SK-N-SH (cell line): ENCODE data around the gene PLA2G2C. TPM values are rescaled to one million over a fixed set of nuclear protein-coding genes. Genes with fewer than 3 reads are reported as not detected.

ENCODE experiments used
- CTCF ChIA-PET: fragments of 300-600, 350-600 bp; formaldehyde crosslinking; extraction: SDS; loops from one replicate; lab custom pipeline; 2021; lab: Yijun Ruan, JAX
- POLR2A ChIA-PET: fragments of 350-600 bp; sonication (Branson Sonifier 250); formaldehyde crosslinking; extraction: SDS; loops from one replicate; lab custom pipeline; 2020; ENCODE audit warnings: antibody characterized with exemption, inconsistent platforms; lab: Yijun Ruan, JAX
- DNase-seq: peaks from one replicate; pipeline ENCODE4 v3.0.0; 2012
- H2AFZ ChIP-seq: fragments of 200-600 bp; sonication (generic); 2 replicates; pipeline ENCODE4 v1.8.1; 2016; ENCODE audit warnings: antibody characterized with exemption, mild to moderate bottlenecking, low read depth
- H3F3A ChIP-seq: fragments of 200-600 bp; sonication (generic); replicated peaks from 2 replicates; pipeline ENCODE3; 2016; ENCODE audit warnings: antibody characterized with exemption, mild to moderate bottlenecking; ENCODE audit not compliant: insufficient read depth
- H3K27ac ChIP-seq, 2 experiments: fragments of 200-500 bp in 1 of 2; fragments of 200-600 bp in 1 of 2; sonication (Bioruptor generic) in 1 of 2; sonication (generic), shearing (Covaris generic) in 1 of 2; 2 replicates each; pipeline versions ENCODE4 v1.5.1 to v1.6.1; 2014 to 2016; ENCODE audit warnings: low read depth in 2 of 2, inconsistent platforms in 1 of 2, low read length in 1 of 2, mild to moderate bottlenecking in 1 of 2, mixed read lengths in 1 of 2
- H3K27me3 ChIP-seq: fragments of 200-600 bp; sonication (generic), shearing (Covaris generic); 2 replicates; pipeline ENCODE4 v1.6.1; 2016; ENCODE audit warnings: mixed run types; ENCODE audit not compliant: insufficient read depth
- H3K36me3 ChIP-seq, 2 experiments: fragments of 200-500 bp in 1 of 2; fragments of 200-600 bp in 1 of 2; sonication (Bioruptor generic) in 1 of 2; sonication (generic) in 1 of 2; replicated peaks in 1 of 2; 2 replicates each; pipeline versions ENCODE3 to v1.5.1; 2014 to 2016; ENCODE audit warnings: low read length in 1 of 2, mild to moderate bottlenecking in 1 of 2; ENCODE audit not compliant: insufficient read depth in 2 of 2, control insufficient read depth in 1 of 2
- H3K4me1 ChIP-seq, 2 experiments: fragments of 200-500 bp in 1 of 2; fragments of 200-600 bp in 1 of 2; sonication (Bioruptor generic) in 1 of 2; sonication (generic), shearing (Covaris generic) in 1 of 2; 2 replicates each; pipeline versions ENCODE4 v1.5.1 to v1.6.1; 2014 to 2016; ENCODE audit warnings: low read depth in 1 of 2, low read length in 1 of 2, mixed run types in 1 of 2; ENCODE audit not compliant: insufficient read depth in 2 of 2, control insufficient read depth in 1 of 2
- H3K4me2 ChIP-seq: fragments of 200-600 bp; sonication (generic), shearing (Covaris generic); 2 replicates; pipeline ENCODE4 v1.6.1; 2017; ENCODE audit warnings: mixed run types
- H3K4me3 ChIP-seq, 2 experiments: fragments of 200-500 bp in 1 of 2; fragments of 200-600 bp in 1 of 2; sonication (Bioruptor generic) in 1 of 2; sonication (generic), shearing (Covaris generic) in 1 of 2; 2 replicates each; pipeline versions ENCODE4 v1.5.1 to v1.8.1; 2014 to 2016; ENCODE audit warnings: low read depth in 2 of 2, inconsistent platforms in 1 of 2, low read length in 1 of 2, mild to moderate bottlenecking in 1 of 2, mixed read lengths in 1 of 2, moderate library complexity in 1 of 2
- H3K79me2 ChIP-seq: fragments of 200-600 bp; sonication (generic); 2 replicates; pipeline ENCODE4 v1.8.1; 2017; ENCODE audit warnings: mild to moderate bottlenecking; ENCODE audit not compliant: insufficient read depth
- H3K9ac ChIP-seq: fragments of 200-600 bp; sonication (generic); 2 replicates; pipeline ENCODE4 v1.6.1; 2017; ENCODE audit warnings: mixed run types
- H3K9me2 ChIP-seq: fragments of 200-600 bp; sonication (generic); 2 replicates; pipeline ENCODE4 v1.6.1; 2017; ENCODE audit warnings: mixed run types
- H3K9me3 ChIP-seq: fragments of 200-600 bp; sonication (generic); 2 replicates; pipeline ENCODE4 v1.6.1; 2017; ENCODE audit warnings: mixed run types, mild to moderate bottlenecking, moderate library complexity
- H4K20me1 ChIP-seq: fragments of 200-600 bp; sonication (generic); 2 replicates; pipeline ENCODE4 v1.6.1; 2017; ENCODE audit warnings: mild to moderate bottlenecking, mixed run types; ENCODE audit not compliant: insufficient read depth
- CHD2 ChIP-seq: fragments of 150-350 bp; IDR thresholded peaks from 2 replicates; pipeline ENCODE4 v1.6.1; 2018; ENCODE audit warnings: low read length; ENCODE audit not compliant: partially characterized antibody
- EP300 ChIP-seq, 2 experiments: IDR thresholded peaks; 2 replicates each; pipeline versions ENCODE4 v1.4.0 to v1.6.1; 2012; ENCODE audit warnings: borderline replicate concordance in 1 of 2, low read depth in 1 of 2, low read length in 1 of 2
- FOSL2 ChIP-seq: IDR thresholded peaks from 2 replicates; pipeline ENCODE4 v1.4.0; 2012; ENCODE audit warnings: low read depth, mild to moderate bottlenecking, moderate library complexity, borderline replicate concordance
- FOXJ3 ChIP-seq: sonication (generic); formaldehyde crosslinking; IDR thresholded peaks from 2 replicates; pipeline ENCODE4 v1.5.1; 2020; ENCODE audit warnings: mild to moderate bottlenecking, missing genetic modification reagents
- GABPA ChIP-seq: IDR thresholded peaks from 2 replicates; pipeline ENCODE4 v1.4.0; 2012; ENCODE audit warnings: low read depth, mild to moderate bottlenecking
- JUND ChIP-seq: IDR thresholded peaks from 2 replicates; pipeline ENCODE4 v1.4.0; 2012
- MEF2A ChIP-seq: IDR thresholded peaks from 2 replicates; pipeline ENCODE4 v1.4.0; 2012; ENCODE audit warnings: low read depth, borderline replicate concordance
- NRF1 ChIP-seq: IDR thresholded peaks from 2 replicates; pipeline ENCODE4 v1.6.1; 2012; ENCODE audit warnings: low read depth, mild to moderate bottlenecking, low read length
- POLR2AphosphoS5 ChIP-seq: IDR thresholded peaks from 2 replicates; pipeline ENCODE4 v1.6.1; 2012; ENCODE audit warnings: low read depth, low read length
- RCOR1 ChIP-seq: fragments of 150-350 bp; IDR thresholded peaks from 2 replicates; pipeline ENCODE4 v1.6.1; 2017; ENCODE audit warnings: antibody characterized with exemption, low read length
- RFX5 ChIP-seq: IDR thresholded peaks from 2 replicates; pipeline ENCODE4 v1.6.1; 2012; ENCODE audit warnings: mild to moderate bottlenecking, improper control_type of control experiment, low read length
- RXRA ChIP-seq: IDR thresholded peaks from 2 replicates; pipeline ENCODE4 v1.4.0; 2012; ENCODE audit warnings: low read depth, mild to moderate bottlenecking, borderline replicate concordance
- SIN3A ChIP-seq: IDR thresholded peaks from 2 replicates; pipeline ENCODE4 v1.6.1; 2012; ENCODE audit warnings: low read depth, mild to moderate bottlenecking, low read length, moderate library complexity, borderline replicate concordance
- TCF12 ChIP-seq: IDR thresholded peaks from 2 replicates; pipeline ENCODE4 v1.4.0; 2012
- TEAD4 ChIP-seq: IDR thresholded peaks from 2 replicates; pipeline ENCODE4 v1.4.0; 2012; ENCODE audit warnings: mild to moderate bottlenecking, borderline replicate concordance; ENCODE audit not compliant: insufficient read depth
- YY1 ChIP-seq: IDR thresholded peaks from 2 replicates; pipeline ENCODE4 v1.4.0; 2012; ENCODE audit warnings: low read depth, mild to moderate bottlenecking
- WGBS: methylation state at CpG from one replicate; pipeline ENCODE4 v1.1.6; 2017; ENCODE audit warnings: low lambda C conversion rate; 5-methylcytosine and 5-hydroxymethylcytosine counted together
- polyA plus RNA-seq, 3 experiments: library from polyadenylated mRNA; depleted of rRNA; stranded (reverse); fragments of >200 nt; gene quantifications; 2 replicates each; pipeline ENCODE4 v1.2.3, GENCODE V29; 2012
- TF ChIP-seq, protein P1 (sequence below): IDR thresholded peaks from 2 replicates; pipeline ENCODE4; 2012
- TF ChIP-seq, protein P2 (sequence below): IDR thresholded peaks from 2 replicates; pipeline ENCODE4 v1.4.0; 2012; ENCODE audit warnings: low read depth, borderline replicate concordance
- TF ChIP-seq, protein P3 (sequence below): IDR thresholded peaks from 2 replicates; pipeline ENCODE4 v1.4.0; 2012; ENCODE audit warnings: low read depth
- TF ChIP-seq, protein P4 (sequence below): IDR thresholded peaks from 2 replicates; pipeline ENCODE4 v1.6.1; 2012; ENCODE audit warnings: mild to moderate bottlenecking, low read depth, low read length, moderate library complexity

The PLA2G2C gene
- polyA plus RNA-seq, 1 of the 3 experiments (the other 2 are of a cell fraction): not detected

DNA sequence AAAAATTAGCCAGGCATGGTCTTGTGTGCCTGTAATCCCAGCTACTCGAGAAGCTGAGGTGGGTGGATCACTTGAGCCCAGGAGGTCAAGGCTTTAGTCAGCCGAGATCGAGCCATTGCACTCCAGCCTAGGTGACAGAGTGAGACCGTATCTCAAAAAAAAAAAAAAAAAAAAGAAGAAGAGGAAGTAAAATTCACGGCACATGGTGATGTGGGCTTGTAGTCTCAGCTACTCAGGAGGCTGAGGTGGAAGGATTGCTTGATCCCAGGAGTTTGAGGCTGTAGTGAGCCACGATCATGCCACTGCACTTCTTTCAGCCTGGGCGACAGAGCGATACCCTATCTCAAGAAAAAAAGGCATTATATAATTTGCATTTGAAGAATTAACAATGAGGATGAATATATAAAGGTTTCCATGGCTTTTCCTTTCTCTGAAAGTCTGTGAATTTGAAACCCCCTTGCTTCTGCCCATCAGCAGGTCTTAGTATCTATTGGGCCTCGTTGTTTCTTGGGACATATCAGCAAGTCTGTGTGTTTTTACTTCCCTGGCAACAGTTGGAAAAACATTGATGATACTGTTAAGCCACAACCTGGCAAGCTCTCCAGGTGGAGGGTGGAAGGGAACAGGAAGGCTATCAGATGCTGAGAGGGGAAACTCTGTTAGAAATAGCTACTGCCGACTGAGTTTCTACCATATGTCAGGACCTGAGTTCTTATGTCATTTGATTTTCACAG is 62.4 kb downstream of the PLA2G2C start (continued):
- TF ChIP-seq, protein P1, sequence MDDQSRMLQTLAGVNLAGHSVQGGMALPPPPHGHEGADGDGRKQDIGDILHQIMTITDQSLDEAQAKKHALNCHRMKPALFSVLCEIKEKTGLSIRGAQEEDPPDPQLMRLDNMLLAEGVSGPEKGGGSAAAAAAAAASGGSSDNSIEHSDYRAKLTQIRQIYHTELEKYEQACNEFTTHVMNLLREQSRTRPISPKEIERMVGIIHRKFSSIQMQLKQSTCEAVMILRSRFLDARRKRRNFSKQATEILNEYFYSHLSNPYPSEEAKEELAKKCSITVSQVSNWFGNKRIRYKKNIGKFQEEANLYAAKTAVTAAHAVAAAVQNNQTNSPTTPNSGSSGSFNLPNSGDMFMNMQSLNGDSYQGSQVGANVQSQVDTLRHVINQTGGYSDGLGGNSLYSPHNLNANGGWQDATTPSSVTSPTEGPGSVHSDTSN: no peak
- TF ChIP-seq MEF2A (no peak), TEAD4 (no peak)
- TF ChIP-seq, protein P2, sequence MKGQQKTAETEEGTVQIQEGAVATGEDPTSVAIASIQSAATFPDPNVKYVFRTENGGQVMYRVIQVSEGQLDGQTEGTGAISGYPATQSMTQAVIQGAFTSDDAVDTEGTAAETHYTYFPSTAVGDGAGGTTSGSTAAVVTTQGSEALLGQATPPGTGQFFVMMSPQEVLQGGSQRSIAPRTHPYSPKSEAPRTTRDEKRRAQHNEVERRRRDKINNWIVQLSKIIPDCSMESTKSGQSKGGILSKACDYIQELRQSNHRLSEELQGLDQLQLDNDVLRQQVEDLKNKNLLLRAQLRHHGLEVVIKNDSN: no peak

DNA sequence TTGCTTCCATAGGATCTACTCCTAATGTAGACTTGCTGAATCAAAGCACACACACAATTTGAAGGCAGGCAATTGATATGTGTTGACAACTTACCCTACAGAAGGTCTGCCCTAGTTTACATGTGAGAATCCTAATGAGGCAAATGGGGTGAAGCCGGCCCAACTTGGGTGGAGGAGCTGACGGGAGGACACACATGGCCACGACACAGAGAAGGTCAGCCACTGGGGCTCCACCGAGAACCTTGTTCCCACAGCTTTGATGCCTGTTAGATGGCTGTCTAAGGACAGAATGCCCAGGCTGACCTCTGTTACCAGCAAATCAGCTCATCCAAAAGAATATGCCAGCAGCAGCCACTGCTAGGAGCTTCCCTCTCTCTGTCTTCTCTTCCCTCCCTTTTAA is 65.5 kb downstream of the PLA2G2C start:
- Histone ChIP-seq H4K20me1 (no peaks in the 10 kb centered on the region), H3K9me3 (no peaks in the 10 kb centered on the region), H3K4me2 (no peak overlapping the region), H2AFZ (no peak overlapping the region), H3K36me3 (no peaks in the 10 kb centered on the region), H3K27me3 (peaks cover 5% of the 10 kb centered on the region; the same call in 1 of the 2 replicates), H3K79me2 (no peaks in the 10 kb centered on the region), H3F3A (no peaks in the 10 kb centered on the region), H3K27ac (no peak overlapping the region), H3K9me2 (no peaks in the 10 kb centered on the region), H3K4me1 (peaks cover 0 to 10% of the 10 kb centered on the region in 2 experiments; a peak in 1 of 4 replicates), H3K4me3 (no peak overlapping the region), H3K9ac (no peak overlapping the region)
- POLR2A ChIA-PET: interaction anchor here (0.6 kb wide), 1 partner anchor 46 kb away, joined by 3 read pairs; no protein-coding TSS in a partner anchor
- CTCF ChIA-PET: interaction anchor here (1.6 kb wide), 1 partner anchor 10 kb away, joined by 4 read pairs; no protein-coding TSS in a partner anchor
- TF ChIP-seq TEAD4 (no peak), GABPA (no peak), SIN3A (no peak), YY1 (no peak), POLR2AphosphoS5 (no peak), EP300 (IDR thresholded peaks at IDR 0.05; ENCODE audit: borderline replicate concordance in 1 of 2, low read depth in 1 of 2, low read length in 1 of 2) (no peak), RCOR1 (no peak), FOXJ3 (CRISPR knock-in tag) (no peak), RXRA (no peak), CHD2 (no peak), NRF1 (no peak), RFX5 (no peak), TCF12 (no peak), JUND (no peak), FOSL2 (no peak)
- TF ChIP-seq, protein P1: no peak
- TF ChIP-seq, protein P3, sequence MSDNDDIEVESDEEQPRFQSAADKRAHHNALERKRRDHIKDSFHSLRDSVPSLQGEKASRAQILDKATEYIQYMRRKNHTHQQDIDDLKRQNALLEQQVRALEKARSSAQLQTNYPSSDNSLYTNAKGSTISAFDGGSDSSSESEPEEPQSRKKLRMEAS: no peak
- TF ChIP-seq, protein P4, sequence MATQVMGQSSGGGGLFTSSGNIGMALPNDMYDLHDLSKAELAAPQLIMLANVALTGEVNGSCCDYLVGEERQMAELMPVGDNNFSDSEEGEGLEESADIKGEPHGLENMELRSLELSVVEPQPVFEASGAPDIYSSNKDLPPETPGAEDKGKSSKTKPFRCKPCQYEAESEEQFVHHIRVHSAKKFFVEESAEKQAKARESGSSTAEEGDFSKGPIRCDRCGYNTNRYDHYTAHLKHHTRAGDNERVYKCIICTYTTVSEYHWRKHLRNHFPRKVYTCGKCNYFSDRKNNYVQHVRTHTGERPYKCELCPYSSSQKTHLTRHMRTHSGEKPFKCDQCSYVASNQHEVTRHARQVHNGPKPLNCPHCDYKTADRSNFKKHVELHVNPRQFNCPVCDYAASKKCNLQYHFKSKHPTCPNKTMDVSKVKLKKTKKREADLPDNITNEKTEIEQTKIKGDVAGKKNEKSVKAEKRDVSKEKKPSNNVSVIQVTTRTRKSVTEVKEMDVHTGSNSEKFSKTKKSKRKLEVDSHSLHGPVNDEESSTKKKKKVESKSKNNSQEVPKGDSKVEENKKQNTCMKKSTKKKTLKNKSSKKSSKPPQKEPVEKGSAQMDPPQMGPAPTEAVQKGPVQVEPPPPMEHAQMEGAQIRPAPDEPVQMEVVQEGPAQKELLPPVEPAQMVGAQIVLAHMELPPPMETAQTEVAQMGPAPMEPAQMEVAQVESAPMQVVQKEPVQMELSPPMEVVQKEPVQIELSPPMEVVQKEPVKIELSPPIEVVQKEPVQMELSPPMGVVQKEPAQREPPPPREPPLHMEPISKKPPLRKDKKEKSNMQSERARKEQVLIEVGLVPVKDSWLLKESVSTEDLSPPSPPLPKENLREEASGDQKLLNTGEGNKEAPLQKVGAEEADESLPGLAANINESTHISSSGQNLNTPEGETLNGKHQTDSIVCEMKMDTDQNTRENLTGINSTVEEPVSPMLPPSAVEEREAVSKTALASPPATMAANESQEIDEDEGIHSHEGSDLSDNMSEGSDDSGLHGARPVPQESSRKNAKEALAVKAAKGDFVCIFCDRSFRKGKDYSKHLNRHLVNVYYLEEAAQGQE: no peak
- 59% methylated on average over 4 of the region's 4 CpGs for WGBS
- no peak for DNase-seq
